Naive thymus-derived CD4-positive, alpha-beta T cell (primary cell): ENCODE data around the gene CLEC4E. TPM values are rescaled to one million over a fixed set of nuclear protein-coding genes. Genes with fewer than 3 reads are reported as not detected.

Source experiments
- ATAC-seq: fragments of 150-1000 bp; cut with Tn5 transposase; 2 replicates; pipeline ENCODE4 v1.10.0; 2021; ENCODE audit warnings: mild to moderate bottlenecking, moderate library complexity
- CTCF ChIA-PET: fragments of 350-600 bp; sonication (Branson Sonifier 250); formaldehyde crosslinking; loops from one replicate; lab custom pipeline; 2021; ENCODE audit warnings: antibody characterized with exemption; lab: Charles Lee
- POLR2A ChIA-PET: fragments of 350-600 bp; sonication (Branson Sonifier 250); formaldehyde crosslinking; loops from one replicate; lab custom pipeline; 2021; ENCODE audit warnings: antibody characterized with exemption, inconsistent platforms; lab: Charles Lee
- DNase-seq, 9 donors: peaks; one replicate each; pipeline versions ENCODE4 v3.0.0 to v3.0.0-alpha.2; 2020 to 2022; ENCODE audit warnings: mixed read lengths in 1 of 9
- H3K27ac ChIP-seq: one replicate; pipeline ENCODE4 v1.7.0; 2013; ENCODE audit warnings: mild to moderate bottlenecking, low read depth, low read length, moderate library complexity
- H3K27me3 ChIP-seq, 2 donors: one replicate each; pipeline ENCODE4 v1.7.0; 2013; ENCODE audit warnings: low read length in 2 of 2, mild to moderate bottlenecking in 2 of 2, moderate library complexity in 2 of 2; ENCODE audit not compliant: control insufficient read depth in 2 of 2, insufficient read depth in 2 of 2
- H3K36me3 ChIP-seq, 3 experiments: 1 replicate in 2 of 3; 2 replicates in 1 of 3; pipeline ENCODE4 v1.7.0; 2013; ENCODE audit warnings: low read length in 3 of 3, mild to moderate bottlenecking in 3 of 3, moderate library complexity in 1 of 3; ENCODE audit not compliant: insufficient read depth in 3 of 3, control insufficient read depth in 2 of 3
- H3K4me1 ChIP-seq, 2 donors: one replicate each; pipeline ENCODE4 v1.7.0; 2013; ENCODE audit warnings: low read length in 2 of 2, mild to moderate bottlenecking in 2 of 2, moderate library complexity in 1 of 2; ENCODE audit not compliant: control insufficient read depth in 2 of 2, insufficient read depth in 2 of 2
- H3K4me3 ChIP-seq: 2 replicates; pipeline ENCODE4 v1.7.0; 2013; ENCODE audit warnings: mild to moderate bottlenecking, low read length
- H3K9me3 ChIP-seq, 3 experiments: 1 replicate in 2 of 3; 2 replicates in 1 of 3; pipeline ENCODE4 v1.7.0; 2013; ENCODE audit warnings: low read length in 3 of 3; ENCODE audit not compliant: control insufficient read depth in 2 of 3
- H3K27ac Mint-ChIP-seq, 9 donors: one replicate each; pipeline ENCODE4 v1.8.0; 2020 to 2022; ENCODE audit warnings: mixed read lengths in 9 of 9, mild to moderate bottlenecking in 8 of 9, moderate library complexity in 5 of 9, inconsistent platforms in 2 of 9
- H3K27me3 Mint-ChIP-seq, 5 donors: one replicate each; pipeline ENCODE4 v1.8.0; 2021 to 2022; ENCODE audit warnings: mixed read lengths in 5 of 5, mild to moderate bottlenecking in 1 of 5
- H3K36me3 Mint-ChIP-seq, 5 donors: one replicate each; pipeline ENCODE4 v1.8.0; 2020 to 2022; ENCODE audit warnings: mixed read lengths in 5 of 5, mild to moderate bottlenecking in 3 of 5, inconsistent platforms in 1 of 5
- H3K4me1 Mint-ChIP-seq, 7 donors: one replicate each; pipeline ENCODE4 v1.8.0; 2020 to 2022; ENCODE audit warnings: mixed read lengths in 7 of 7, mild to moderate bottlenecking in 3 of 7, inconsistent platforms in 1 of 7
- H3K4me3 Mint-ChIP-seq, 10 donors: one replicate each; pipeline ENCODE4 v1.8.0; 2020 to 2022; ENCODE audit warnings: mild to moderate bottlenecking in 10 of 10, mixed read lengths in 10 of 10, moderate library complexity in 6 of 10, inconsistent platforms in 2 of 10
- H3K9me3 Mint-ChIP-seq, 11 donors: one replicate each; pipeline ENCODE4 v1.8.0; 2020 to 2022; ENCODE audit warnings: mixed read lengths in 11 of 11, mild to moderate bottlenecking in 4 of 11, inconsistent platforms in 1 of 11, moderate library complexity in 1 of 11
- intact Hi-C, 2 donors: fragments of 100-400 bp; cut with micrococcal nuclease; formaldehyde crosslinking; loops; one replicate each; pipeline ENCODE4 v1.15.1; 2023
- polyA plus RNA-seq, 2 donors: library from polyadenylated mRNA; unstranded; fragments of 300-500 nt; fragmentation: Illumina TruSeq; gene quantifications; one replicate each; pipeline ENCODE4 v1.2.3, GENCODE V29; 2021
- total RNA-seq, 6 experiments: library from RNA in 5 of 6; stranded (reverse) in 5 of 6; gene quantifications; 1 replicate in 5 of 6; 2 replicates in 1 of 6; pipeline ENCODE4 v1.2.3 and lab custom pipeline; 2021 to 2026

CLEC4E gene
- total and polyA plus RNA-seq, 7 experiments from 2014 or later = 5.4 to 19.2 TPM; not detected in 5

DNA sequence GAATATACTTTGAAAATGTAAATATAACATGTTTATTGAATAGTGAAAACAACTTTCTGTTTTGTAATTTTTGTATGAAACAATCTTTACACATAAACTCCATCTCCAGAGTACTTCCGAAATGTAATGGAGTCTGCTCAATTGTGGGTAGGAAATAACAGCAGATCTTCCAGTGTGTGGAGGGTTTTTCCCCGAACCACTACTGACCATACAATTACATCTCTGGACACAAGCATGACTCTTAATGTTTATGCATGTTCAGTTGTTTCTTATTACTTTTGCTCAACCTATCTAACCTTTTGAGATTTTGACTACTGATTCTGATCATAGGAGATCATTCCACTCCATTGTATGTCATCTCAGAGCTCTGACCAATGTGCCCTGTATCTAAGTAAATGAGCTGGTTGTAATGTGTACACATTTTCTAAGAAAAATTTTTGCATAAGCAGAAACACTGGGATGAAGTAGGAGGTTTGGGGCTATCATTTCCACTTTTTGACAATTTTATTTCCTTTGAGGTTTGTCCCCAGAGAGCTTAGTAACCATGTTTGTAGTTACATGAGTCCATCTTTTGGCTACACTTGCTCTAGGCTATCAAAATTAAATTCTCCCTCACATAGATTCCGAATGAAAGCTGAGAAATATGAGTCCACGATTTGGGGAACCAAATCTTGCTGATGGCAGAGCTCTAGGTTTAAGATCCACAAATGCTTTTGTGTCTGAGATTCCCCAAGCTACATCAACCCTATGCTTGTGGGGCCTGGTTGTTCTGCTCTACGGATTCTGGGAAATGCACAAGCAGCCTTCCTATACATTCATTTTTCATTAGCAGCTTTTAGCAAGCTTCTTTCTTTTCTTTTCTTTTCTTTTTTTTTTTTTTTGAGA, 48.8 kb downstream of the CLEC4E start:
- Mint-ChIP-seq H3K27ac (no peak overlapping the region), H3K27me3 (peaks cover 0 to 45% (median 0%) of the 10 kb centered on the region in 5 donors), H3K36me3 (peaks cover 0 to 3% (median 0%) of the 10 kb centered on the region in 5 donors), H3K9me3 (peaks cover 0 to 3% (median 0%) of the 10 kb centered on the region in 11 donors), H3K4me3 (no peak overlapping the region), H3K4me1 (peaks cover 3 to 24% (median 11%) of the 10 kb centered on the region in 7 donors)
- ChIA-PET POLR2A (no interaction called here), CTCF (no interaction called here)
- no peak overlapping the region for H3K4me3 ChIP-seq
- no peaks in the 10 kb centered on the region for H3K36me3 ChIP-seq
- H3K9me3 ChIP-seq = no peaks in the 10 kb centered on the region
- peaks cover 0 to 16% of the 10 kb centered on the region in 2 donors for H3K4me1 ChIP-seq
- intact Hi-C loops = no loop called here
- no peaks in the 10 kb centered on the region for H3K27me3 ChIP-seq
- no peak for DNase-seq
- no peak for ATAC-seq
- H3K27ac ChIP-seq = no peak overlapping the region

Other genes with a start within 250 kb of the CLEC4E start
- gene CLEC6A, start 84.9 kb downstream of the CLEC4E start, total RNA-seq = under 1 TPM in 2 of 5 experiments, not detected in 3; 0.34 to 0.51 TPM
- gene CLEC6A, start 84.9 kb downstream of the CLEC4E start, polyA plus RNA-seq = not detected
- 1 to 10 TPM in 1 of 5 experiments, under 1 TPM in 1, not detected in 3; 0.45 to 7.0 TPM for gene CLEC4D, start 27.4 kb downstream of the CLEC4E start, total RNA-seq
- not detected for gene CLEC4D, start 27.4 kb downstream of the CLEC4E start, polyA plus RNA-seq
- not detected for gene AICDA, start 72.0 kb upstream of the CLEC4E start, total RNA-seq
- not detected for gene AICDA, start 72.0 kb upstream of the CLEC4E start, polyA plus RNA-seq
- not detected for gene MFAP5, start 121.9 kb upstream of the CLEC4E start, total RNA-seq
- not detected for gene MFAP5, start 121.9 kb upstream of the CLEC4E start, polyA plus RNA-seq
- 10 to 100 TPM in 4 of 5 experiments, 1 to 10 TPM in 1; 1.8 to 31.3 (median 18.2) TPM for gene RIMKLB, start 157.1 kb upstream of the CLEC4E start, total RNA-seq
- 1 to 10 TPM; 4.0 to 5.7 TPM for gene RIMKLB, start 157.1 kb upstream of the CLEC4E start, polyA plus RNA-seq